COLO668 (cell line): ENCODE measurements around the gene PHF2.

Source experiments
- DNase-seq: peaks from one replicate; lab custom pipeline; 2025; ENCODE audit not compliant: unreplicated experiment; lab: John Stamatoyannopoulos, UW

Gene PHF2

GRCh38 chr9:93622691-93623090, 46.3 kb downstream of the PHF2 start:
- DNase-seq = no peak

- no peak for DNase-seq
Observed at GRCh38 chr9:93623753-93624152, 47.4 kb downstream of the PHF2 start.

- no peak for DNase-seq
Observed at GRCh38 chr9:93624431-93624834, 48.0 kb downstream of the PHF2 start.

- no peak for DNase-seq
Observed at GRCh38 chr9:93624977-93625376, 48.6 kb downstream of the PHF2 start.

GRCh38 chr9:93629920-93630319, 53.5 kb downstream of the PHF2 start:
- no peak for DNase-seq

GRCh38 chr9:93630806-93631411, 54.5 kb downstream of the PHF2 start:
- no peak for DNase-seq

- no peak for DNase-seq
Observed at GRCh38 chr9:93633492-93634221, 57.3 kb downstream of the PHF2 start.

- DNase-seq = no peak
Observed at GRCh38 chr9:93634311-93635185, 58.2 kb downstream of the PHF2 start.

- no peak for DNase-seq
Observed at GRCh38 chr9:93635186-93636107, 59.1 kb downstream of the PHF2 start.

GRCh38 chr9:93636172-93636661, 59.8 kb downstream of the PHF2 start:
- DNase-seq = no peak

- no peak for DNase-seq
Observed at GRCh38 chr9:93636667-93637066, 60.3 kb downstream of the PHF2 start.

- no peak for DNase-seq
Observed at GRCh38 chr9:93637886-93638285, 61.5 kb downstream of the PHF2 start.

- DNase-seq = no peak
Observed at GRCh38 chr9:93640027-93640426, 63.6 kb downstream of the PHF2 start.

- no peak for DNase-seq
Observed at GRCh38 chr9:93642961-93643360, 66.6 kb downstream of the PHF2 start.

- no peak for DNase-seq
Observed at GRCh38 chr9:93644397-93645088, 68.2 kb downstream of the PHF2 start.

GRCh38 chr9:93645149-93645889, 68.9 kb downstream of the PHF2 start:
- no peak for DNase-seq

GRCh38 chr9:93645921-93646639, 69.7 kb downstream of the PHF2 start:
- no peak for DNase-seq

GRCh38 chr9:93646640-93647178, 70.3 kb downstream of the PHF2 start:
- DNase-seq = no peak
